Endodermal cell (in vitro differentiated cells): ENCODE data around the gene RAB31. TPM values are rescaled to one million over a fixed set of nuclear protein-coding genes. Genes with fewer than 3 reads are reported as not detected.

Experiments used
- DNase-seq: peaks from one replicate; pipeline ENCODE4 v3.0.0-alpha.2; 2017
- H3K27ac ChIP-seq: 2 replicates; pipeline ENCODE4 v1.5.1; 2013; ENCODE audit warnings: mild to moderate bottlenecking, low read depth, low read length, moderate library complexity
- H3K27me3 ChIP-seq: 2 replicates; pipeline ENCODE4 v1.6.1; 2013; ENCODE audit warnings: mild to moderate bottlenecking, low read length, moderate library complexity; ENCODE audit not compliant: insufficient read depth, control insufficient read depth, poor library complexity, severe bottlenecking
- H3K36me3 ChIP-seq: 2 replicates; pipeline ENCODE4 v1.7.0; 2013; ENCODE audit warnings: mild to moderate bottlenecking, low read length, moderate library complexity; ENCODE audit not compliant: control insufficient read depth, insufficient read depth
- H3K4me1 ChIP-seq: one replicate; pipeline ENCODE4 v1.7.0; 2013; ENCODE audit warnings: low read length; ENCODE audit not compliant: control insufficient read depth, insufficient read depth
- H3K4me3 ChIP-seq: 2 replicates; pipeline ENCODE4 v1.5.1; 2013; ENCODE audit warnings: mild to moderate bottlenecking, low read length, moderate library complexity
- H3K9ac ChIP-seq: 2 replicates; pipeline ENCODE4 v1.6.1; 2013; ENCODE audit warnings: mild to moderate bottlenecking, low read length, moderate library complexity; ENCODE audit not compliant: poor library complexity, severe bottlenecking; ENCODE audit errors: extremely low read depth
- H3K9me3 ChIP-seq: 2 replicates; pipeline ENCODE4 v1.6.1; 2013; ENCODE audit warnings: mild to moderate bottlenecking, low read length, moderate library complexity; ENCODE audit not compliant: control insufficient read depth
- H3K27ac Mint-ChIP-seq: 2 replicates; pipeline ENCODE4 v1.8.0; 2020; ENCODE audit warnings: mixed read lengths
- H3K27me3 Mint-ChIP-seq: 2 replicates; pipeline ENCODE4 v1.8.0; 2021; ENCODE audit warnings: mild to moderate bottlenecking, mixed read lengths; ENCODE audit not compliant: insufficient read depth
- H3K36me3 Mint-ChIP-seq: 2 replicates; pipeline ENCODE4 v1.8.0; 2020; ENCODE audit warnings: low read depth, mixed read lengths
- H3K4me1 Mint-ChIP-seq: 2 replicates; pipeline ENCODE4 v1.8.0; 2020; ENCODE audit warnings: mixed read lengths
- H3K4me3 Mint-ChIP-seq: 2 replicates; pipeline ENCODE4 v1.8.0; 2020; ENCODE audit warnings: mild to moderate bottlenecking, moderate library complexity, mixed read lengths
- H3K9me3 Mint-ChIP-seq: 2 replicates; pipeline ENCODE4 v1.8.0; 2020; ENCODE audit warnings: mild to moderate bottlenecking, mixed read lengths
- WGBS, 2 experiments: methylation state at CpG; one replicate each; pipeline versions ENCODE4 v1.1.5 to v1.1.7; 2013; ENCODE audit warnings: missing lambda C conversion rate in 2 of 2, mixed read lengths in 1 of 2; ENCODE audit not compliant: insufficient coverage in 1 of 2, insufficient read length in 1 of 2; 5-methylcytosine and 5-hydroxymethylcytosine counted together
- total RNA-seq, 2 donors: library from RNA; stranded (reverse); fragmentation: NEBNext Ultra II Directional in 1 of 2; extraction: Animal tissue kit (Norgen Biotek cat#: 25700) in 1 of 2; gene quantifications; 2 replicates in 1 of 2; 3 replicates in 1 of 2; pipeline ENCODE4 v1.2.1, GENCODE V29; 2021
- TF ChIP-seq, protein P1 (sequence below): fragments of 200-600 bp; sonication (generic); conservative IDR thresholded peaks from 2 replicates; pipeline ENCODE4 v1.5.0; 2021; ENCODE audit warnings: antibody characterized with exemption, mild to moderate bottlenecking

The RAB31 gene
- total RNA-seq, 2 donors from 2014 or later: 11.7 to 20.3 TPM

DNA sequence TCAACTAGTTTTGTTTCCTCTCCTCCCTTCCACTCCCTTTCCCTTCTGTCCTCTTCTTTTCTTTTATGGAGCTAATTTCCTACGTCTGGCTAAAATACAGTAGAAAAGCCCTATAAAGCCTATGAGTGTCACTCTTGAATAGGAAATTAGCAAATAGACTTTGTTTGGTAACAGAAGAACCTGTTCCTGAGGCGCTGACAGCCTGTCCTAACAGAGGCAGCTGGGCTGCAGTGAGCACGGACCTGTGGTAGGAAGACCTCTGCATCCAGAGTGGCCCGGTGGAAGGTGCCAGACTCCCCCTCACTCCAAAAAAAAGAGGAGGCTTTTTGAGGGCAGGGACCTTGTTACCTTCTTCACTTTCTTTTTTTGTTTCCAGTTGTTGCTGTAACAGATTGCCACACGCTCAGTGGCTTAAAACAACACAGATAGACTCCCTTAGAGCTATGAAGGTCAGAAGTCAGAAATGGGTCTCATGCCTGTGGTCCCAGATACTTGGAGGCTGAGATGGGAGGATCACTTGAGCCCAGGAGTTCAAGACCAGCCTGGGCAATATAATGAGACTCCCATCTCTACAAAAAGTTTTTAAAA is 96.5 kb downstream of the RAB31 start:
- H3K27ac ChIP-seq: no peak overlapping the region
- peaks cover 13% of the 10 kb centered on the region for H3K4me1 ChIP-seq
- H3K27me3 ChIP-seq: peaks cover 4% of the 10 kb centered on the region
- H3K4me3 Mint-ChIP-seq: no peak overlapping the region
- DNase-seq: no peak
- no peak overlapping the region for H3K4me3 ChIP-seq
- no peaks in the 10 kb centered on the region for H3K36me3 ChIP-seq
- no peak overlapping the region for H3K27ac Mint-ChIP-seq
- H3K9me3 Mint-ChIP-seq: peaks cover 10% of the 10 kb centered on the region
- 89 to 90% methylated on average over 3 to 5 of the region's 5 CpGs for WGBS, 2 experiments
- peaks cover 6% of the 10 kb centered on the region for H3K9me3 ChIP-seq
- peaks cover 28% of the 10 kb centered on the region for H3K4me1 Mint-ChIP-seq
- peaks cover 12% of the 10 kb centered on the region for H3K27me3 Mint-ChIP-seq
- H3K9ac ChIP-seq: no peak overlapping the region
- TF ChIP-seq, protein P1, sequence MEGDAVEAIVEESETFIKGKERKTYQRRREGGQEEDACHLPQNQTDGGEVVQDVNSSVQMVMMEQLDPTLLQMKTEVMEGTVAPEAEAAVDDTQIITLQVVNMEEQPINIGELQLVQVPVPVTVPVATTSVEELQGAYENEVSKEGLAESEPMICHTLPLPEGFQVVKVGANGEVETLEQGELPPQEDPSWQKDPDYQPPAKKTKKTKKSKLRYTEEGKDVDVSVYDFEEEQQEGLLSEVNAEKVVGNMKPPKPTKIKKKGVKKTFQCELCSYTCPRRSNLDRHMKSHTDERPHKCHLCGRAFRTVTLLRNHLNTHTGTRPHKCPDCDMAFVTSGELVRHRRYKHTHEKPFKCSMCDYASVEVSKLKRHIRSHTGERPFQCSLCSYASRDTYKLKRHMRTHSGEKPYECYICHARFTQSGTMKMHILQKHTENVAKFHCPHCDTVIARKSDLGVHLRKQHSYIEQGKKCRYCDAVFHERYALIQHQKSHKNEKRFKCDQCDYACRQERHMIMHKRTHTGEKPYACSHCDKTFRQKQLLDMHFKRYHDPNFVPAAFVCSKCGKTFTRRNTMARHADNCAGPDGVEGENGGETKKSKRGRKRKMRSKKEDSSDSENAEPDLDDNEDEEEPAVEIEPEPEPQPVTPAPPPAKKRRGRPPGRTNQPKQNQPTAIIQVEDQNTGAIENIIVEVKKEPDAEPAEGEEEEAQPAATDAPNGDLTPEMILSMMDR: no peak
- peaks cover 4% of the 10 kb centered on the region for H3K36me3 Mint-ChIP-seq

GRCh38 chr18:9806905-9807304 is 98.8 kb downstream of the RAB31 start:
- Histone ChIP-seq H3K36me3 (no peaks in the 10 kb centered on the region), H3K4me1 (peaks cover 13% of the 10 kb centered on the region), H3K9ac (no peak overlapping the region), H3K4me3 (no peak overlapping the region), H3K27ac (no peak overlapping the region), H3K27me3 (peaks cover 4% of the 10 kb centered on the region), H3K9me3 (peaks cover 6% of the 10 kb centered on the region)
- Mint-ChIP-seq H3K4me3 (no peak overlapping the region), H3K27me3 (peaks cover 12% of the 10 kb centered on the region), H3K4me1 (peaks cover 30% of the 10 kb centered on the region), H3K9me3 (peaks cover 10% of the 10 kb centered on the region), H3K36me3 (peaks cover 4% of the 10 kb centered on the region), H3K27ac (no peak overlapping the region)
- DNase-seq: no peak
- WGBS, 2 experiments: 97 to 100% methylated on average over 4 to 9 of the region's 9 CpGs
- TF ChIP-seq, protein P1: no peak

GRCh38 chr18:9808295-9809241 is 100.5 kb downstream of the RAB31 start:
- Histone ChIP-seq H3K4me3 (no peak overlapping the region), H3K27me3 (no peaks in the 10 kb centered on the region), H3K36me3 (no peaks in the 10 kb centered on the region), H3K4me1 (peaks cover 10% of the 10 kb centered on the region), H3K9me3 (peaks cover 6% of the 10 kb centered on the region), H3K9ac (no peak overlapping the region), H3K27ac (peak overlapping the region; percentile 68)
- DNase-seq: peak; percentile 76
- TF ChIP-seq, protein P1: no peak
- H3K4me1 Mint-ChIP-seq: peaks cover 19% of the 10 kb centered on the region
- H3K36me3 Mint-ChIP-seq: peaks cover 4% of the 10 kb centered on the region
- peaks cover 10% of the 10 kb centered on the region for H3K9me3 Mint-ChIP-seq
- H3K27ac Mint-ChIP-seq: peak overlapping the region; percentile 84
- H3K4me3 Mint-ChIP-seq: no peak overlapping the region
- WGBS, 2 experiments: 79 to 84% methylated on average over 19 to 21 of the region's 21 CpGs
- peaks cover 6% of the 10 kb centered on the region for H3K27me3 Mint-ChIP-seq
